ENCODE results near the gene PLCB1. TPM values are rescaled to one million over a fixed set of nuclear protein-coding genes. Genes with fewer than 3 reads are reported as not detected.

Gene PLCB1
- total RNA-seq, 4 donors from 2014 or later: 13.5 to 110 (median 30.4) TPM

DNA sequence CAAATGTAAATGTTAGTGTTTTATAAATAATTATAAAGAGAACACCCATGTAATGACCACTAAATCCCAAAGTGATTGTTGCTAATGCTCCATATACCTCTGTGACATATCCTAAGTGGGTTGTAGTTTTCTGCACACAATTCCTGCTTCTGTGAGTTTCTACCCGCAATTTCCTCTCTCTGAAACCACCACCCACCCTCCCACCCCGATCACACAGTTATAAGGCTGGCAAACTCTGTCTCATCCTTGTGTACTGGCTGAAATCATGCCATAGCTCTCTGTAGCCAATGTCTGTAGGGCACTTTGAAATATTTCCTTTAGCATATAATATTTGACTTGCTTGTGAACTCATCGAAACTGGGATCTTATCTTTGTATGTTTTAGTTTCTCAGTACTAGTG, 236.6 kb downstream of the PLCB1 start:
- Histone ChIP-seq H3K27ac (no peak overlapping the region), H3K4me3 (no peak overlapping the region), H3K9me3 (no peaks in the 10 kb centered on the region), H3K27me3 (no peaks in the 10 kb centered on the region), H3K4me1 (no peaks in the 10 kb centered on the region), H3K36me3 (no peaks in the 10 kb centered on the region)
- no peak for DNase-seq
- intact Hi-C loops (cut with DNase I; ENCODE audit: low total_unique reads): no loop called here
- no peak for TF ChIP-seq POLR2A (IDR thresholded peaks at IDR 0.05)
- TF ChIP-seq, protein P1, sequence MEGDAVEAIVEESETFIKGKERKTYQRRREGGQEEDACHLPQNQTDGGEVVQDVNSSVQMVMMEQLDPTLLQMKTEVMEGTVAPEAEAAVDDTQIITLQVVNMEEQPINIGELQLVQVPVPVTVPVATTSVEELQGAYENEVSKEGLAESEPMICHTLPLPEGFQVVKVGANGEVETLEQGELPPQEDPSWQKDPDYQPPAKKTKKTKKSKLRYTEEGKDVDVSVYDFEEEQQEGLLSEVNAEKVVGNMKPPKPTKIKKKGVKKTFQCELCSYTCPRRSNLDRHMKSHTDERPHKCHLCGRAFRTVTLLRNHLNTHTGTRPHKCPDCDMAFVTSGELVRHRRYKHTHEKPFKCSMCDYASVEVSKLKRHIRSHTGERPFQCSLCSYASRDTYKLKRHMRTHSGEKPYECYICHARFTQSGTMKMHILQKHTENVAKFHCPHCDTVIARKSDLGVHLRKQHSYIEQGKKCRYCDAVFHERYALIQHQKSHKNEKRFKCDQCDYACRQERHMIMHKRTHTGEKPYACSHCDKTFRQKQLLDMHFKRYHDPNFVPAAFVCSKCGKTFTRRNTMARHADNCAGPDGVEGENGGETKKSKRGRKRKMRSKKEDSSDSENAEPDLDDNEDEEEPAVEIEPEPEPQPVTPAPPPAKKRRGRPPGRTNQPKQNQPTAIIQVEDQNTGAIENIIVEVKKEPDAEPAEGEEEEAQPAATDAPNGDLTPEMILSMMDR (IDR thresholded peaks at IDR 0.05): no peak

GRCh38 chr20:8369311-8369710, 237.2 kb downstream of the PLCB1 start:
- no peak overlapping the region for H3K27ac ChIP-seq
- H3K36me3 ChIP-seq: no peaks in the 10 kb centered on the region
- TF ChIP-seq, protein P1 (IDR thresholded peaks at IDR 0.05): no peak
- no peak for TF ChIP-seq POLR2A (IDR thresholded peaks at IDR 0.05)
- intact Hi-C loops (cut with DNase I; ENCODE audit: low total_unique reads): no loop called here
- no peaks in the 10 kb centered on the region for H3K9me3 ChIP-seq
- no peaks in the 10 kb centered on the region for H3K4me1 ChIP-seq
- no peak overlapping the region for H3K4me3 ChIP-seq
- no peaks in the 10 kb centered on the region for H3K27me3 ChIP-seq
- DNase-seq: no peak

DNA sequence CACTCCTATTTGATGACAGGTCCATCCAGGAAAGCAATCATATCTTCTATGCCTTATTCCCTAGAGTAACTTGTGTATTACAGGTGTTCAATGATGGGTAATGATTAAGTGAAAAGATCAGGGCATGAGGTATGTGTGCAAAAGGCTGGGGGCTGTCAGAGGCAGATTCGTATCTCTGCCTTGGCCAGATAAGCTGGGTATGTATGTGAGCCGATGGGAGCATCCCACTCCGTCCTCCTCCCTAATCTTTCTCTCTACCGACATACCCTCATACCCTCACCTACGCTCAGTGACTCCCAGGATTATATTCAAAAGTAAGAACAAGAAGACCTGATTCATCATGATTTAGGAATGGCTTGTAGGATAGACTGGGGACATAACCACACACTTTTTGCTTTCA, 238.7 kb downstream of the PLCB1 start:
- no peak for DNase-seq
- Histone ChIP-seq H3K9me3 (no peaks in the 10 kb centered on the region), H3K36me3 (no peaks in the 10 kb centered on the region), H3K27ac (no peak overlapping the region), H3K4me1 (no peaks in the 10 kb centered on the region), H3K4me3 (no peak overlapping the region), H3K27me3 (no peaks in the 10 kb centered on the region)
- intact Hi-C loops (cut with DNase I; ENCODE audit: low total_unique reads): no loop called here
- TF ChIP-seq POLR2A (IDR thresholded peaks at IDR 0.05): no peak
- TF ChIP-seq, protein P1 (IDR thresholded peaks at IDR 0.05): no peak

- TF ChIP-seq, protein P1 (IDR thresholded peaks at IDR 0.05): no peak
- no peaks in the 10 kb centered on the region for H3K4me1 ChIP-seq
- no peaks in the 10 kb centered on the region for H3K9me3 ChIP-seq
- H3K27ac ChIP-seq: no peak overlapping the region
- no peaks in the 10 kb centered on the region for H3K36me3 ChIP-seq
- H3K4me3 ChIP-seq: no peak overlapping the region
- H3K27me3 ChIP-seq: no peaks in the 10 kb centered on the region
- intact Hi-C loops (cut with DNase I; ENCODE audit: low total_unique reads): no loop called here
- no peak for DNase-seq
Measured at GRCh38 chr20:8372824-8373380, 240.8 kb downstream of the PLCB1 start.

GRCh38 chr20:8373579-8373978, 241.5 kb downstream of the PLCB1 start:
- no peak for TF ChIP-seq POLR2A (IDR thresholded peaks at IDR 0.05)
- TF ChIP-seq, protein P1 (IDR thresholded peaks at IDR 0.05): no peak
- DNase-seq: no peak
- intact Hi-C loops (cut with DNase I; ENCODE audit: low total_unique reads): no loop called here

More at GRCh38 chr20:8373579-8373978, 241.5 kb downstream of the PLCB1 start:
- Histone ChIP-seq H3K9me3 (no peaks in the 10 kb centered on the region), H3K27ac (no peak overlapping the region), H3K27me3 (no peaks in the 10 kb centered on the region), H3K4me3 (no peak overlapping the region), H3K4me1 (no peaks in the 10 kb centered on the region), H3K36me3 (no peaks in the 10 kb centered on the region)

Measured in uterus (tissue), 4 donors.